Thyroid gland (tissue), 4 donors: ENCODE data around the gene FOXK1.

Source experiments
- POLR2A ChIP-seq, 2 donors: fragments of 450-650 bp; IDR thresholded peaks; one replicate each; pipeline ENCODE4 v1.6.1; 2017; ENCODE audit warnings: antibody characterized with exemption in 2 of 2, mild to moderate bottlenecking in 2 of 2, moderate library complexity in 1 of 2
- TF ChIP-seq, protein P1 (sequence below), 6 experiments: fragments of 200-600 bp in 3 of 6; fragments of 450-650 bp in 3 of 6; sonication (generic) in 3 of 6; IDR thresholded peaks; one replicate each; pipeline ENCODE4 v1.5.1; 2016 to 2019; ENCODE audit warnings: antibody characterized with exemption in 6 of 6, mild to moderate bottlenecking in 2 of 6, inconsistent platforms in 1 of 6, moderate library complexity in 1 of 6

DNA sequence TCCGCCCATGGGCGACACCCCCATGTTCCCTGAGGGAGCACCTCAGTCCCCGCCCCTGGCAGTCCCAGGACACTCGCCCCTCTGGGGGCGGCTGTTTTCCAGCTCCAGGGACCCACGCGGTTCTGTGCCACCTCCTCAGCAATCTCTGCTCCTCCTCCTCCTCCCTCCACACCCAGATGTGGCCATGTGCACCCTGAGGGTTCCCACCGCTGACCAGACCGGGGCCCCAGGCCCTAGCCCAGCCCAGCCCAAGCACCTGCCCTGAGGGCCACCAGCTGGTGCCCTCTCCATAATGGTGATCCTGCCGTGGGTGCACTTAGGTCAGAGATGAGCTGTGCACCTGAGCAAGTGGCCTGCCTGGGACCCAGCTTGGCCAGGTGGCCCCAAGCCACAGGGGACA, 118.4 kb downstream of the FOXK1 start:
- no peak for TF ChIP-seq POLR2A (IDR thresholded peaks at IDR 0.05)
- TF ChIP-seq, protein P1, sequence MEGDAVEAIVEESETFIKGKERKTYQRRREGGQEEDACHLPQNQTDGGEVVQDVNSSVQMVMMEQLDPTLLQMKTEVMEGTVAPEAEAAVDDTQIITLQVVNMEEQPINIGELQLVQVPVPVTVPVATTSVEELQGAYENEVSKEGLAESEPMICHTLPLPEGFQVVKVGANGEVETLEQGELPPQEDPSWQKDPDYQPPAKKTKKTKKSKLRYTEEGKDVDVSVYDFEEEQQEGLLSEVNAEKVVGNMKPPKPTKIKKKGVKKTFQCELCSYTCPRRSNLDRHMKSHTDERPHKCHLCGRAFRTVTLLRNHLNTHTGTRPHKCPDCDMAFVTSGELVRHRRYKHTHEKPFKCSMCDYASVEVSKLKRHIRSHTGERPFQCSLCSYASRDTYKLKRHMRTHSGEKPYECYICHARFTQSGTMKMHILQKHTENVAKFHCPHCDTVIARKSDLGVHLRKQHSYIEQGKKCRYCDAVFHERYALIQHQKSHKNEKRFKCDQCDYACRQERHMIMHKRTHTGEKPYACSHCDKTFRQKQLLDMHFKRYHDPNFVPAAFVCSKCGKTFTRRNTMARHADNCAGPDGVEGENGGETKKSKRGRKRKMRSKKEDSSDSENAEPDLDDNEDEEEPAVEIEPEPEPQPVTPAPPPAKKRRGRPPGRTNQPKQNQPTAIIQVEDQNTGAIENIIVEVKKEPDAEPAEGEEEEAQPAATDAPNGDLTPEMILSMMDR (IDR thresholded peaks at IDR 0.05) = no peak
